HepG2 (cell line): ENCODE measurements around the gene LAPTM4A. TPM values are rescaled to one million over a fixed set of nuclear protein-coding genes. Genes with fewer than 3 reads are reported as not detected.
A peak's percentile ranks its signal among the peaks of the same experiment; 100 is the strongest.

Experiments
- AHR ChIP-seq: IDR thresholded peaks from 2 replicates; pipeline ENCODE4 v1.6.1; 2018; ENCODE audit warnings: missing genetic modification reagents, missing compliant biosample characterization
- BHLHE40 ChIP-seq: IDR thresholded peaks from 2 replicates; pipeline ENCODE4 v1.6.1; 2011; ENCODE audit warnings: low read length, improper control_type of control experiment
- BORCS8-MEF2B ChIP-seq: sonication (generic); formaldehyde crosslinking; IDR thresholded peaks from 2 replicates; pipeline ENCODE4 v1.8.0; 2022; ENCODE audit warnings: mild to moderate bottlenecking, missing genetic modification reagents
- CENPX ChIP-seq: sonication (generic); formaldehyde crosslinking; IDR thresholded peaks from 2 replicates; pipeline ENCODE4 v1.9.0; 2021; ENCODE audit warnings: mild to moderate bottlenecking, missing genetic modification reagents, moderate library complexity
- GPN1 ChIP-seq: sonication (generic); formaldehyde crosslinking; IDR thresholded peaks from 2 replicates; pipeline ENCODE4 v1.5.1; 2020; ENCODE audit warnings: missing genetic modification reagents, borderline replicate concordance
- HNRNPLL ChIP-seq: fragments of 200-400 bp; formaldehyde crosslinking; IDR thresholded peaks from 2 replicates; pipeline ENCODE4 v1.6.1; 2017; ENCODE audit warnings: mild to moderate bottlenecking, low read depth, low read length; ENCODE audit not compliant: poor library complexity, severe bottlenecking
- HOXA5 ChIP-seq: sonication (generic); formaldehyde crosslinking; IDR thresholded peaks from 2 replicates; pipeline ENCODE4 v1.4.0; 2020; ENCODE audit warnings: missing genetic modification reagents
- MTF2 ChIP-seq: sonication (generic); formaldehyde crosslinking; IDR thresholded peaks from 2 replicates; pipeline ENCODE4 v1.5.0; 2020; ENCODE audit warnings: missing genetic modification reagents, borderline replicate concordance
- MXD1 ChIP-seq: sonication (generic); formaldehyde crosslinking; IDR thresholded peaks from 2 replicates; pipeline ENCODE4 v1.4.0; 2020; ENCODE audit warnings: mild to moderate bottlenecking, missing genetic modification reagents
- RBFOX2 ChIP-seq: fragments of 200-400 bp; formaldehyde crosslinking; IDR thresholded peaks from 2 replicates; pipeline ENCODE4 v1.6.1; 2017; ENCODE audit warnings: low read depth, mild to moderate bottlenecking, low read length
- RBM22 ChIP-seq: fragments of 200-400 bp; formaldehyde crosslinking; optimal IDR thresholded peaks from 2 replicates; pipeline ENCODE3; 2017; ENCODE audit warnings: mild to moderate bottlenecking, low read length, moderate library complexity
- RFX1 ChIP-seq: fragments of 450-650 bp; IDR thresholded peaks from 2 replicates; pipeline ENCODE4 v1.6.1; 2017
- RFX3 ChIP-seq: IDR thresholded peaks from 2 replicates; pipeline ENCODE4 v1.6.1; 2016; ENCODE audit warnings: missing biosample characterization, missing genetic modification reagents
- SIN3A ChIP-seq: IDR thresholded peaks from 2 replicates; pipeline ENCODE4 v1.6.1; 2011; ENCODE audit warnings: low read depth, mild to moderate bottlenecking, control low read depth, low read length, borderline replicate concordance
- STAG1 ChIP-seq: sonication (generic); formaldehyde crosslinking; IDR thresholded peaks from 2 replicates; pipeline ENCODE4 v1.4.0; 2020; ENCODE audit warnings: missing genetic modification reagents
- TBP ChIP-seq: sonication (generic); formaldehyde crosslinking; IDR thresholded peaks from 2 replicates; pipeline ENCODE4 v1.5.0; 2020; ENCODE audit warnings: missing genetic modification reagents
- TEF ChIP-seq: sonication (generic); formaldehyde crosslinking; IDR thresholded peaks from 2 replicates; pipeline ENCODE4 v1.5.0; 2020; ENCODE audit warnings: missing genetic modification reagents
- TIGD3 ChIP-seq: sonication (generic); formaldehyde crosslinking; IDR thresholded peaks from 2 replicates; pipeline ENCODE4 v1.5.1; 2020; ENCODE audit warnings: mild to moderate bottlenecking, missing genetic modification reagents, borderline replicate concordance
- ZBTB33 ChIP-seq: sonication (generic); formaldehyde crosslinking; IDR thresholded peaks from 2 replicates; pipeline ENCODE4 v1.4.0; 2020; ENCODE audit warnings: missing genetic modification reagents
- ZBTB44 ChIP-seq: sonication (generic); formaldehyde crosslinking; IDR thresholded peaks from 2 replicates; pipeline ENCODE4 v1.4.0; 2020; ENCODE audit warnings: missing genetic modification reagents
- ZNF777 ChIP-seq: sonication (generic); formaldehyde crosslinking; IDR thresholded peaks from 2 replicates; pipeline ENCODE4 v1.4.0; 2020; ENCODE audit warnings: missing genetic modification reagents
- ZNF841 ChIP-seq: sonication (generic); formaldehyde crosslinking; IDR thresholded peaks from 2 replicates; pipeline ENCODE4 v1.8.1; 2023; ENCODE audit warnings: missing genetic modification reagents, borderline replicate concordance
- ZSCAN9 ChIP-seq: IDR thresholded peaks from 2 replicates; pipeline ENCODE4 v1.6.1; 2016; ENCODE audit warnings: borderline replicate concordance
- polyA plus RNA-seq, 8 experiments: library from polyadenylated mRNA; depleted of rRNA in 3 of 8; stranded (reverse) in 7 of 8; unstranded in 1 of 8; fragments of >200 nt; fragmentation: Illumina TruSeq in 4 of 8; extraction: Trizol in 4 of 8; gene quantifications; 2 replicates each; pipeline versions ENCODE4 v1.2.1 to v1.2.3, GENCODE V29; 2011 to 2016; ENCODE audit warnings: low read depth in 4 of 8, missing spikeins in 1 of 8, mixed read lengths in 1 of 8; ENCODE audit not compliant: insufficient read depth in 1 of 8
- total RNA-seq, 5 experiments: library from RNA; depleted of rRNA; stranded (reverse); fragments of >200 nt; fragmentation: Illumina TruSeq; extraction: Trizol; gene quantifications; 2 replicates each; pipeline ENCODE4 v1.2.3, GENCODE V29; 2016; ENCODE audit warnings: low read depth in 1 of 5

Gene LAPTM4A
- total and polyA plus RNA-seq, 2 of the 13 experiments (the other 11 are each of a cell fraction or from before 2014, with no cell fraction given): 116 to 558 TPM

GRCh38 chr2:19989667-19990415 lies 61.6 kb downstream of the LAPTM4A start, which contains the start of gene WDR35 (continued):
- TF ChIP-seq MTF2 (CRISPR knock-in tag): peak; percentile 89; the same call in 1 of the 2 replicates
- peak; percentile 99 for TF ChIP-seq RFX3
- TF ChIP-seq MXD1 (CRISPR knock-in tag): peak; percentile 95
- peak; percentile 10; the same call in 1 of the 2 replicates for TF ChIP-seq STAG1 (CRISPR knock-in tag)
- peak; percentile 14; the same call in 1 of the 2 replicates for TF ChIP-seq ZBTB33 (CRISPR knock-in tag)
- peak; percentile 99 for TF ChIP-seq RBM22
- peak; percentile 98 for TF ChIP-seq RFX1
- TF ChIP-seq GPN1 (CRISPR knock-in tag): peak; percentile 47; the same call in 1 of the 2 replicates
- peak; percentile 78; the same call in 1 of the 2 replicates for TF ChIP-seq SIN3A
- TF ChIP-seq RBFOX2: peak; percentile 98
- TF ChIP-seq AHR (CRISPR knock-in tag): peak; percentile 69; the same call in 1 of the 2 replicates
- no peak for TF ChIP-seq CENPX (CRISPR knock-in tag)
- peak; percentile 91 for TF ChIP-seq HOXA5 (CRISPR knock-in tag)
- TF ChIP-seq ZNF841 (CRISPR knock-in tag): no peak; the same call in 1 of the 2 replicates
- peak; percentile 39 for TF ChIP-seq ZSCAN9 (CRISPR knock-in tag)
- peak; percentile 59; the same call in 1 of the 2 replicates for TF ChIP-seq TEF (CRISPR knock-in tag)
- peak; percentile 97 for TF ChIP-seq TIGD3 (CRISPR knock-in tag)
- peak; percentile 97 for TF ChIP-seq ZNF777 (CRISPR knock-in tag)
- peak; percentile 70; the same call in 1 of the 2 replicates for TF ChIP-seq TBP (CRISPR knock-in tag)
- peak; percentile 97 for TF ChIP-seq BORCS8-MEF2B (CRISPR knock-in tag)
- peak; percentile 98 for TF ChIP-seq HNRNPLL
- no peak for TF ChIP-seq ZBTB44
- no peak; the same call in 1 of the 2 replicates for TF ChIP-seq BHLHE40
